NT2/D1 (cell line): ENCODE data around the gene CEP89.

Source experiments
- YY1 ChIP-seq: IDR thresholded peaks from 2 replicates; pipeline ENCODE4 v1.6.1; 2011; ENCODE audit not compliant: insufficient read length, insufficient read depth
- ZNF274 ChIP-seq: IDR thresholded peaks from 2 replicates; pipeline ENCODE4 v1.6.1; 2011; ENCODE audit warnings: mild to moderate bottlenecking, low read depth, low read length

GRCh38 chr19:32828643-32829344 is 143.0 kb downstream of the CEP89 start:
- no peak for TF ChIP-seq ZNF274
- no peak for TF ChIP-seq YY1
